Right lobe of liver (tissue), 6 donors: ENCODE measurements around the gene DAO. TPM values are rescaled to one million over a fixed set of nuclear protein-coding genes. Genes with fewer than 3 reads are reported as not detected.

Experiments used
- ATAC-seq, 4 donors: fragments of 200-7000 bp; cut with Tn5 transposase; one replicate each; pipeline ENCODE4 v1.9.1; 2020; ENCODE audit warnings: mild to moderate bottlenecking in 4 of 4, moderate library complexity in 4 of 4
- DNase-seq, 3 donors: peaks; one replicate each; pipeline ENCODE4 v3.0.0-alpha.2; 2020
- H3K27ac ChIP-seq, 3 donors: fragments of 200-600 bp; one replicate each; pipeline ENCODE4 v1.8.0; 2022
- H3K27me3 ChIP-seq, 2 donors: fragments of 200-600 bp; one replicate each; pipeline ENCODE4 v1.8.0; 2022
- H3K36me3 ChIP-seq, 4 donors: fragments of 200-600 bp; sonication (generic) in 1 of 4; one replicate each; pipeline versions ENCODE4 v1.5.1 to v1.8.0; 2017 to 2022; ENCODE audit warnings: control low read depth in 1 of 4
- H3K4me1 ChIP-seq, 4 donors: fragments of 200-600 bp; sonication (generic) in 1 of 4; one replicate each; pipeline versions ENCODE4 v1.5.1 to v1.8.0; 2017 to 2022; ENCODE audit warnings: control low read depth in 1 of 4
- H3K4me3 ChIP-seq, 3 donors: fragments of 200-600 bp; one replicate each; pipeline ENCODE4 v1.8.0; 2022
- H3K9me3 ChIP-seq, 4 donors: fragments of 200-600 bp; sonication (generic) in 1 of 4; one replicate each; pipeline versions ENCODE4 v1.5.1 to v1.8.0; 2017 to 2022; ENCODE audit warnings: control low read depth in 1 of 4
- POLR2A ChIP-seq: fragments of 450-650 bp; IDR thresholded peaks from one replicate; pipeline ENCODE4 v1.6.1; 2017; ENCODE audit warnings: antibody characterized with exemption, mild to moderate bottlenecking
- WGBS: methylation state at CpG from one replicate; pipeline ENCODE4 v1.1.6; 2018; ENCODE audit warnings: low coverage, low lambda C conversion rate; ENCODE audit not compliant: insufficient coverage; ENCODE audit errors: missing lambda C conversion rate; 5-methylcytosine and 5-hydroxymethylcytosine counted together
- intact Hi-C, 2 donors: fragments of 100-400 bp; cut with DNase I; formaldehyde crosslinking; loops; one replicate each; pipeline versions ENCODE4 v1.11.2 to v1.14.1; 2022
- total RNA-seq, 6 experiments: library from RNA; depleted of rRNA in 2 of 6; stranded (reverse); fragments of >200 nt in 2 of 6; fragmentation: NEBNext Ultra II Directional in 3 of 6; extraction: Animal tissue kit (Norgen Biotek cat#: 25700) in 3 of 6; gene quantifications; one replicate each; pipeline versions ENCODE4 v1.1.0 to v1.2.4, GENCODE V29; 2016 to 2023
- TF ChIP-seq, protein P1 (sequence below), 4 donors: fragments of 200-600 bp in 3 of 4; fragments of 450-650 bp in 1 of 4; IDR thresholded peaks; one replicate each; pipeline versions ENCODE4 v1.5.1 to v1.8.0; 2016 to 2022; ENCODE audit warnings: antibody characterized with exemption in 4 of 4, mild to moderate bottlenecking in 2 of 4
- donor health status: DM: no; HTN: yes; CAD: no.
- donor health status: DM: no; HTN: no; CAD: no.
- donor health status: DM: no; HTN: no; CAD: no.
- donor health status: DM: no; HTN: yes; CAD: no.
- donor health status: DM: no; HTN: yes; CAD: no.

DAO gene
- total RNA-seq, 6 experiments from 2014 or later, result 26.7 to 70.2 (median 45.0) TPM

DNA sequence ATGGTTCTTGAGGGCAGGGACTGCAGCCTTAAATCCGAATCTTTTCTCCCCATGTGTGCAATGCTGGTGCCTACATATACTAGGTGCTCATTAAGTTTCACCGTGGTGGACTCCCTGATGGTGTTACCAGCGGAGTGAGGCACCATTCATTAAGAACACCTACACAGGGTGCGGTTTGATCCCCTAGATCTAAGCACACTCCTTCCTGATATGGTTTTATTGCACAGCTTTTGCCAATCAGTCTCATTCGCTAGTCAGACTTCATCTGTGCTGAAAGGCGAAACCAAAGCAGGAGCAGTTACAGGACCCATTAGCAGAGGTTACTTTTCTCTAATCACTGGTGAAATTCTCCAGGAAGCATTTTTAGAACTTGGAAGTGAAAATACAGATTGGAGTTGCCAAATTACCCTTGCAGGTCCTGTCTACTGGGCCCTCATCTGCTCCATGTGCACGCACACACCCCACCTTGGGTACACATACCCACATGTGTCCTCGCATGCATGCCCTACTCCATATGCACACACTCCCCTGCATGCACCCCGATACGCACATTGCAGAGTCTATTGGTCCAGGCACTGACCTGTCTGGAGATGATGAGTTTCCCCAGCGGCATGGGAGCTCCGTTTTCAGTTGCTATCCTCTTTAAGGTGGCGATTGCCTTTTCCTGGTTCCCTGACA is 58.5 kb downstream of the DAO start:
- no peaks in the 10 kb centered on the region for H3K36me3 ChIP-seq
- H3K9me3 ChIP-seq, result no peaks in the 10 kb centered on the region
- WGBS, result 91% methylated on average over 10 of the region's 13 CpGs
- H3K27ac ChIP-seq, result no peak overlapping the region
- no peak for DNase-seq
- TF ChIP-seq, protein P1, sequence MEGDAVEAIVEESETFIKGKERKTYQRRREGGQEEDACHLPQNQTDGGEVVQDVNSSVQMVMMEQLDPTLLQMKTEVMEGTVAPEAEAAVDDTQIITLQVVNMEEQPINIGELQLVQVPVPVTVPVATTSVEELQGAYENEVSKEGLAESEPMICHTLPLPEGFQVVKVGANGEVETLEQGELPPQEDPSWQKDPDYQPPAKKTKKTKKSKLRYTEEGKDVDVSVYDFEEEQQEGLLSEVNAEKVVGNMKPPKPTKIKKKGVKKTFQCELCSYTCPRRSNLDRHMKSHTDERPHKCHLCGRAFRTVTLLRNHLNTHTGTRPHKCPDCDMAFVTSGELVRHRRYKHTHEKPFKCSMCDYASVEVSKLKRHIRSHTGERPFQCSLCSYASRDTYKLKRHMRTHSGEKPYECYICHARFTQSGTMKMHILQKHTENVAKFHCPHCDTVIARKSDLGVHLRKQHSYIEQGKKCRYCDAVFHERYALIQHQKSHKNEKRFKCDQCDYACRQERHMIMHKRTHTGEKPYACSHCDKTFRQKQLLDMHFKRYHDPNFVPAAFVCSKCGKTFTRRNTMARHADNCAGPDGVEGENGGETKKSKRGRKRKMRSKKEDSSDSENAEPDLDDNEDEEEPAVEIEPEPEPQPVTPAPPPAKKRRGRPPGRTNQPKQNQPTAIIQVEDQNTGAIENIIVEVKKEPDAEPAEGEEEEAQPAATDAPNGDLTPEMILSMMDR (IDR thresholded peaks at IDR 0.05), result no peak
- no peak for TF ChIP-seq POLR2A
- intact Hi-C loops, result no loop called here
- H3K27me3 ChIP-seq, result no peaks in the 10 kb centered on the region
- H3K4me1 ChIP-seq, result no peaks in the 10 kb centered on the region
- no peak for ATAC-seq
- no peak overlapping the region for H3K4me3 ChIP-seq

GRCh38 chr12:108939594-108939993 is 59.7 kb downstream of the DAO start:
- H3K27ac ChIP-seq, result no peak overlapping the region
- H3K4me1 ChIP-seq, result no peaks in the 10 kb centered on the region
- intact Hi-C loops, result no loop called here
- WGBS, result 57% methylated on average over 1 of the region's 1 CpG
- TF ChIP-seq, protein P1 (IDR thresholded peaks at IDR 0.05), result no peak
- no peak for TF ChIP-seq POLR2A
- no peak for DNase-seq
- H3K4me3 ChIP-seq, result no peak overlapping the region
- no peaks in the 10 kb centered on the region for H3K27me3 ChIP-seq
- no peaks in the 10 kb centered on the region for H3K36me3 ChIP-seq
- H3K9me3 ChIP-seq, result no peaks in the 10 kb centered on the region
- ATAC-seq, result peak; percentile 64 to 86 (median 78)

- Histone ChIP-seq H3K9me3 (no peaks in the 10 kb centered on the region), H3K4me1 (no peaks in the 10 kb centered on the region), H3K27ac (no peak overlapping the region), H3K4me3 (no peak overlapping the region), H3K27me3 (no peaks in the 10 kb centered on the region), H3K36me3 (no peaks in the 10 kb centered on the region)
- no peak for TF ChIP-seq POLR2A
- TF ChIP-seq, protein P1 (IDR thresholded peaks at IDR 0.05), result no peak
- no peak for ATAC-seq
- WGBS, result 79% methylated on average over 1 of the region's 1 CpG
- DNase-seq, result no peak
- intact Hi-C loops, result loop anchor here in 1 of 2 donors (10.0 kb wide), 1 partner anchor 45 kb away; no protein-coding TSS in a partner anchor
Measured at GRCh38 chr12:108940138-108940537, 60.2 kb downstream of the DAO start.

DNA sequence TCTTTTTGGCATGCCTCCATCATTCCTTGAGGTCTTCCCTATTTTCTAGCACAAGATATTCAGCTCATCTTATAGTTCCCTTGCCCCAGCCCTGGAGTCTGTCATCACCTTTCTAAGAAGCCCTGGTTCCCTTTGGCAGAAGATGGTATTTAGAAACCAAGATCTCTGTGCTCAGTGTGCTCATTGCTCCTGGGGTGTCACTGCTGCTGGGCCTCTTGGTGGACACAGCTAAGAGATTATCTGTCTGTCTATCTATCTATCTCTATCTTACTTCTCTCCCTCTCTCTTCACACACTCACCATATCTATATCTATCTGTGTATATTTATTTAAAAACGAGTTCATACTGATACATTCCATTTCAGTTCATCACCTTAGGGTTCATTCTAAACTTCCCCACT is 67.2 kb downstream of the DAO start:
- TF ChIP-seq, protein P1 (IDR thresholded peaks at IDR 0.05), result no peak
- no peak for TF ChIP-seq POLR2A
- H3K27ac ChIP-seq, result no peak overlapping the region
- DNase-seq (no peak), ATAC-seq (no peak)
- H3K9me3 ChIP-seq, result no peaks in the 10 kb centered on the region
- H3K36me3 ChIP-seq, result no peaks in the 10 kb centered on the region
- H3K4me3 ChIP-seq, result no peak overlapping the region
- WGBS, result 57% methylated on average over 1 of the region's 1 CpG
- intact Hi-C loops, result loop anchor here in 1 of 2 donors (10.0 kb wide), 1 partner anchor 52 kb away; no protein-coding TSS in a partner anchor
- H3K27me3 ChIP-seq, result no peaks in the 10 kb centered on the region
- H3K4me1 ChIP-seq, result peaks cover 0 to 5% (median 3%) of the 10 kb centered on the region in 4 donors
